Bronchial epithelial cell (primary cell): ENCODE measurements around the gene NAT16. TPM values are rescaled to one million over a fixed set of nuclear protein-coding genes. Genes with fewer than 3 reads are reported as not detected.
A peak's percentile ranks its signal among the peaks of the same experiment; 100 is the strongest.

Experiments used
- DNase-seq: peaks from one replicate; pipeline ENCODE4 v3.0.0-alpha.2; 2010; ENCODE audit warnings: low read depth
- FAIRE-seq: peaks from 2 replicates; lab custom pipeline; 2011; peaks lifted over from hg19 to GRCh38; lab: Jason Lieb, UNC
- H3K27me3 ChIP-seq: 2 replicates; pipeline ENCODE4 v1.5.1; 2011; ENCODE audit warnings: low read length; ENCODE audit not compliant: control insufficient read depth, insufficient read depth
- H3K36me3 ChIP-seq: 2 replicates; pipeline ENCODE4 v1.5.1; 2011; ENCODE audit warnings: low read length; ENCODE audit not compliant: control insufficient read depth, insufficient read depth
- H3K4me3 ChIP-seq: 2 replicates; pipeline ENCODE4 v1.5.1; 2011; ENCODE audit warnings: mild to moderate bottlenecking, low read depth, low read length, control low read depth
- CTCF ChIP-seq: IDR thresholded peaks from 2 replicates; pipeline ENCODE4 v1.5.1; 2011; ENCODE audit warnings: mild to moderate bottlenecking, moderate library complexity, low read length, control low read depth, inconsistent platforms; ENCODE audit not compliant: insufficient read depth, severe bottlenecking
- total RNA-seq: library from RNA; depleted of rRNA; stranded (reverse); fragments of >200 nt; gene quantifications from 2 replicates; pipeline ENCODE4 v1.2.1, GENCODE V29; 2014

Gene NAT16
- total RNA-seq, 1 donor from 2014 or later: not detected

GRCh38 chr7:101186844-101187428 lies 6.8 kb upstream of the NAT16 start:
- Histone ChIP-seq H3K27me3 (no peaks in the 10 kb centered on the region), H3K36me3 (no peaks in the 10 kb centered on the region), H3K4me3 (no peak overlapping the region)
- DNase-seq: no peak
- no peak for FAIRE-seq
- no peak for TF ChIP-seq CTCF

DNA sequence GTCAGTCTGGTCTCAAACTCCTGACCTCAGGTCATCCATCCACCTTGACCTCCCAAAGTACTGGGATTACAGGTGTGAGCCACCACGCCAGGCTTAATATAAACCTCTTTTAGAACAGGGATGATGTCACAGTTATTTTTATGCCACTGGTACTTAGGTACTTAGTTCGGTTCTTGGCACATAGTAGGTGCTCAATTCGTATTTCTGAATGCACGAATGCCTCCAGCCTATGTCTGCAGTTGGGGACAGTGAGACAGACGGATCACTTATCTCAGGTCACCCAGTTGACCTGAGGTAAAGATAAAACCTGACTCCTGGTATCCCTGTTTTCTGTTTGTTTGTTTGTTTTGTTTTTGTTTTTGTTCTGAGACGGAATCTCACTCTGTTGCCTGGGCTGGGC lies 6.1 kb upstream of the NAT16 start:
- no peak for TF ChIP-seq CTCF
- H3K36me3 ChIP-seq: no peaks in the 10 kb centered on the region
- H3K4me3 ChIP-seq: no peak overlapping the region
- FAIRE-seq (no peak), DNase-seq (no peak)
- no peaks in the 10 kb centered on the region for H3K27me3 ChIP-seq

DNA sequence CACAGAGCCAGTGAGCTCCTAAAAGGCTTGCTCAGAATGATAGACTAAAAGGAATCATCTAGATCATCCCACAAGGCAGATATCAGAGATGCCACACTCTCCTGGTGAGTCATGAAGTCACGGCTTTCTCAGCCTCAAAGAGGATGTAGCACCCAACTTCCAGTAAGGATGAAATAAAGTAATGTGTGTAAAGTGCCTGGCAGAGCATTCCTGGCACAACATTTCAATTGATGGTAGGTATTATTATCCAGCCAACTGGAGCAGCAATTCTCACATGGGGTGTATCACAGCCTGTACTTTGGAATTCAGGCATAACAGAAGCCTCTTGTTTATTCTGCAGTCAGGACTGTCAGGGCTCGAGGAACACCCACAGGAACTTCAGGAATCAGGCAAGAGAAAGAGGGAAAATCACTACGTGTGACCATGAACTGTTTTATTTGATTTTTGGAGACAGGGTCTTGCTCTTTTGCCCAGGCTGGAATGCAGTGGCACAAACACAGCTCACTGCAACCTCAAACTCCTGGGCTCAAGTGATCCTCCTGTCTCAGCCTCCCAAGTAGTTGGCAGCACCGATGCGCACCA lies 5.3 kb upstream of the NAT16 start:
- no peak for TF ChIP-seq CTCF

GRCh38 chr7:101179713-101180112 lies 380 bp downstream of the NAT16 start:
- no peak for FAIRE-seq
- H3K27me3 ChIP-seq: peaks cover 34% of the 10 kb centered on the region
- no peaks in the 10 kb centered on the region for H3K36me3 ChIP-seq
- no peak overlapping the region for H3K4me3 ChIP-seq
- no peak for DNase-seq
- TF ChIP-seq CTCF: no peak

More for the DNA sequence above, 5.3 kb upstream of the NAT16 start:
- Histone ChIP-seq H3K27me3 (peaks cover 6% of the 10 kb centered on the region), H3K4me3 (no peak overlapping the region), H3K36me3 (no peaks in the 10 kb centered on the region)
- DNase-seq (peak; percentile 28), FAIRE-seq (no peak)

DNA sequence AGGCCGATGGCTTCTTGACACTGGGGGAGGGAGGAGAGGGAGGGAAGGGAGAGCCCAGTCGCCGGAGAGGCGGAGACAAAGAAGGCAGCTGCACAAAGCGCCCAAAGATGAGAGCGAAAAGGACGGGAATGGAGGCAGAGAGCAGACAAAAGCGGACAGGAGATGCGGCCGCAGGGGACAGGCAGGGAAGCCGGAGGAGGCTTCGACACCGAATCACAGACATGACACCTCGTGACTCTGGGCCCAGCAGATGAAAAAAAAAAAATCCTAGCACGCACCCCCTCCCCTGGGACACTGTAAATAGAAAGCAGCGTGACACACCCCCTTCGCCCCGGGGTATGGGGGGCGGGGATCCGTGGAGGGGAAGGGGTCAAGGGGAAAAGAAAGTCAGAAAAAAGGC lies 976 bp downstream of the NAT16 start:
- Histone ChIP-seq H3K36me3 (no peaks in the 10 kb centered on the region), H3K4me3 (no peak overlapping the region), H3K27me3 (peaks cover 40% of the 10 kb centered on the region)
- DNase-seq: no peak
- no peak for FAIRE-seq
- no peak for TF ChIP-seq CTCF

DNA sequence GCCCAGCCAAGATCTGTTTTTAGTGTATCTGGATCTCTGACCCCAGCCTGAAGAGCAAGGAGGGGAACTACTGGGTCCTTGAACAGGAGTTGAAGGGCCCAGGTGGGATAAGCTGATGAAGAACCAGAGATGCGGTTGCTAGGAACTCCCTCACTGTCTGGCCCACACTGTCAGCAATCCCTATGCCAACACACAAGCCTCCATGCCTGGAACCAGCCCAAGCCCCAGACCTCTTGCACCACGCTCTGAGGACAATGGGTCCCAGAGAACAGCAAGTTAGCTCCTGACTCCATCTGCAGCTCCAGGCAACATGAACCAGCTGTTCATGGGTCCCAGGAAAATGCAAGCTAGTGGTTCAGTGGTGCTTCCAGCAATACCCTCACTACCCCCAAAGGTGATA lies 2.4 kb downstream of the NAT16 start:
- FAIRE-seq (no peak), DNase-seq (no peak)
- TF ChIP-seq CTCF: no peak
- H3K4me3 ChIP-seq: no peak overlapping the region
- peaks cover 47% of the 10 kb centered on the region for H3K27me3 ChIP-seq
- H3K36me3 ChIP-seq: no peaks in the 10 kb centered on the region
